Natural killer cell (primary cell): ENCODE results near the gene DENND10. TPM values are rescaled to one million over a fixed set of nuclear protein-coding genes. Genes with fewer than 3 reads are reported as not detected.

Experiments
- ATAC-seq, 3 donors: fragments of 150-1000 bp in 2 of 3; fragments of 200-7000 bp in 1 of 3; cut with Tn5 transposase; 1 replicate in 1 of 3; 2 replicates in 2 of 3; pipeline ENCODE4 v1.10.0; 2021; ENCODE audit warnings: mild to moderate bottlenecking in 2 of 3, moderate library complexity in 2 of 3
- DNase-seq, 2 donors: peaks; one replicate each; pipeline versions ENCODE4 v3.0.0 to v3.0.0-alpha.2; 2013 to 2021; ENCODE audit warnings: mixed read lengths in 1 of 2
- H3K27ac ChIP-seq: one replicate; pipeline ENCODE4 v1.5.1; 2013; ENCODE audit warnings: mild to moderate bottlenecking, low read length
- H3K27me3 ChIP-seq: one replicate; pipeline ENCODE4 v1.6.1; 2013; ENCODE audit warnings: low read length; ENCODE audit not compliant: control insufficient read depth, insufficient read depth
- H3K36me3 ChIP-seq: one replicate; pipeline ENCODE4 v1.6.1; 2013; ENCODE audit warnings: low read length; ENCODE audit not compliant: control insufficient read depth, insufficient read depth
- H3K4me1 ChIP-seq: one replicate; pipeline ENCODE4 v1.6.1; 2013; ENCODE audit warnings: low read length; ENCODE audit not compliant: control insufficient read depth, insufficient read depth
- H3K4me3 ChIP-seq: one replicate; pipeline ENCODE4 v1.5.1; 2013; ENCODE audit warnings: low read length
- H3K9me3 ChIP-seq: one replicate; pipeline ENCODE4 v1.6.1; 2013; ENCODE audit warnings: low read length; ENCODE audit not compliant: control insufficient read depth, insufficient read depth
- H3K27ac Mint-ChIP-seq, 2 donors: one replicate each; pipeline ENCODE4 v1.8.0; 2022; ENCODE audit warnings: mild to moderate bottlenecking in 2 of 2, mixed read lengths in 2 of 2, moderate library complexity in 1 of 2
- H3K27me3 Mint-ChIP-seq, 2 donors: one replicate each; pipeline ENCODE4 v1.8.0; 2022; ENCODE audit warnings: low read depth in 2 of 2, mixed read lengths in 2 of 2
- H3K36me3 Mint-ChIP-seq: one replicate; pipeline ENCODE4 v1.8.0; 2022; ENCODE audit warnings: mixed read lengths
- H3K4me1 Mint-ChIP-seq, 2 donors: one replicate each; pipeline ENCODE4 v1.8.0; 2022; ENCODE audit warnings: mixed read lengths in 2 of 2
- H3K4me3 Mint-ChIP-seq: one replicate; pipeline ENCODE4 v1.8.0; 2022; ENCODE audit warnings: mild to moderate bottlenecking, moderate library complexity, mixed read lengths
- H3K9me3 Mint-ChIP-seq, 2 donors: one replicate each; pipeline ENCODE4 v1.8.0; 2022; ENCODE audit warnings: mixed read lengths in 2 of 2
- WGBS: methylation state at CpG from one replicate; pipeline ENCODE4 v1.1.7; 2013; ENCODE audit warnings: missing lambda C conversion rate; ENCODE audit not compliant: insufficient coverage; 5-methylcytosine and 5-hydroxymethylcytosine counted together
- intact Hi-C: fragments of 100-400 bp; cut with micrococcal nuclease; formaldehyde crosslinking; loops from one replicate; pipeline ENCODE4 v1.14.2; 2022
- total RNA-seq, 4 donors: library from RNA; stranded (reverse); fragments of 120-200 nt in 1 of 4; gene quantifications; one replicate each; pipeline versions ENCODE4 v1.2.3 to v1.2.4, GENCODE V29; 2013 to 2022
- TF ChIP-seq, protein P1 (sequence below): fragments of 200-600 bp; IDR thresholded peaks from one replicate; pipeline ENCODE4 v1.8.0; 2022; ENCODE audit warnings: antibody characterized with exemption

DENND10 gene
- total RNA-seq, 3 donors from 2014 or later (not counting 1 experiment from before 2014, with no cell fraction given), result 24.0 to 42.4 (median 33.9) TPM

DNA sequence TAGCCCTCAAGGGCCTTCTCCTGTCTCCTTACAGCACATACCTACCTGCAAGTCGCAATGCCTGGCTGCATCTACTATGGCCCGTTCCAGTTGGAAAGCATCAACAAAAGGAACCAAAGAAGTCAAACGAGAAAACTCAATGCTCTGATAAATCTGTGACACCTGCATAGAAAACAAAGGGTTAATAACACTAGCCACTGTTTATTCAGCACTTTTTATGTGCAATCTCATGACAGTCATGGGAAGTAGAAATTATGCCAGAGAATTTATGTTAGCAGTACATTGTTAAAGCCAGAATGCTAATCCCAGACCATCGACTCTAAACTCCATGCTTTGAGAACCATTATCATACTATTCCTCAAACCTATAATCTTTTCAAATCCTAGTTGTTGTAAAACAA lies 44.4 kb upstream of the DENND10 start:
- WGBS, result 96% methylated on average over 4 of the region's 4 CpGs
- no peaks in the 10 kb centered on the region for H3K27me3 ChIP-seq
- TF ChIP-seq, protein P1, sequence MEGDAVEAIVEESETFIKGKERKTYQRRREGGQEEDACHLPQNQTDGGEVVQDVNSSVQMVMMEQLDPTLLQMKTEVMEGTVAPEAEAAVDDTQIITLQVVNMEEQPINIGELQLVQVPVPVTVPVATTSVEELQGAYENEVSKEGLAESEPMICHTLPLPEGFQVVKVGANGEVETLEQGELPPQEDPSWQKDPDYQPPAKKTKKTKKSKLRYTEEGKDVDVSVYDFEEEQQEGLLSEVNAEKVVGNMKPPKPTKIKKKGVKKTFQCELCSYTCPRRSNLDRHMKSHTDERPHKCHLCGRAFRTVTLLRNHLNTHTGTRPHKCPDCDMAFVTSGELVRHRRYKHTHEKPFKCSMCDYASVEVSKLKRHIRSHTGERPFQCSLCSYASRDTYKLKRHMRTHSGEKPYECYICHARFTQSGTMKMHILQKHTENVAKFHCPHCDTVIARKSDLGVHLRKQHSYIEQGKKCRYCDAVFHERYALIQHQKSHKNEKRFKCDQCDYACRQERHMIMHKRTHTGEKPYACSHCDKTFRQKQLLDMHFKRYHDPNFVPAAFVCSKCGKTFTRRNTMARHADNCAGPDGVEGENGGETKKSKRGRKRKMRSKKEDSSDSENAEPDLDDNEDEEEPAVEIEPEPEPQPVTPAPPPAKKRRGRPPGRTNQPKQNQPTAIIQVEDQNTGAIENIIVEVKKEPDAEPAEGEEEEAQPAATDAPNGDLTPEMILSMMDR, result no peak
- Mint-ChIP-seq H3K27ac (peak overlapping the region in 1 of 2 donors; percentile 5), H3K9me3 (no peaks in the 10 kb centered on the region), H3K27me3 (no peaks in the 10 kb centered on the region), H3K4me1 (peaks cover 19 to 27% of the 10 kb centered on the region in 2 donors), H3K36me3 (peaks cover 38% of the 10 kb centered on the region), H3K4me3 (no peak overlapping the region)
- no peak overlapping the region for H3K4me3 ChIP-seq
- intact Hi-C loops, result no loop called here
- H3K4me1 ChIP-seq, result no peaks in the 10 kb centered on the region
- DNase-seq (no peak), ATAC-seq (no peak)
- no peak overlapping the region for H3K27ac ChIP-seq
- no peaks in the 10 kb centered on the region for H3K9me3 ChIP-seq
- H3K36me3 ChIP-seq, result peaks cover 87% of the 10 kb centered on the region

DNA sequence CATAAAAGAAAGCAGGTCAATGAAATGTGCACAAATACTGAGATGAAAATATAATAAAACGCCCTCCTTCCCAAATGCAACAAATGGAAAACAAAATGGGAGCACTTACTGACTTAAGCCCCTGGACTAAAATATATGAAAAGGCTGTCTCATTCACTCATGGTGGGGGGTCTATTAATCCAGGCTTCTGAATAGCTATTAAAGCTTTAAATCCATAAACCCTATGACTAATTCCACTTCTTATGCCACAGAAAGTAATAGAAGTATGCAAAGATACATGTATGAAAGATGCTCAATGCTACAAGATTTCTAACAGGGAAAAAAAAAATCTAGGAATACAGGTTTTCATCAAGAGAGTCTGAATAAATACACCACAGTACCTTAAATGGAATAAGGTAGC lies 43.8 kb upstream of the DENND10 start:
- H3K27ac ChIP-seq, result no peak overlapping the region
- intact Hi-C loops, result no loop called here
- no peaks in the 10 kb centered on the region for H3K27me3 ChIP-seq
- DNase-seq (no peak), ATAC-seq (no peak)
- no peaks in the 10 kb centered on the region for H3K9me3 Mint-ChIP-seq
- no peaks in the 10 kb centered on the region for H3K9me3 ChIP-seq
- no peak overlapping the region for H3K4me3 ChIP-seq
- WGBS, result no CpG with 5 or more reads among the region's 1 CpG
- peaks cover 86% of the 10 kb centered on the region for H3K36me3 ChIP-seq
- H3K4me3 Mint-ChIP-seq, result no peak overlapping the region
- TF ChIP-seq, protein P1, result no peak
- H3K4me1 Mint-ChIP-seq, result peaks cover 24 to 29% of the 10 kb centered on the region in 2 donors
- no peaks in the 10 kb centered on the region for H3K4me1 ChIP-seq
- H3K27ac Mint-ChIP-seq, result peak overlapping the region; percentile 5 to 33
- H3K27me3 Mint-ChIP-seq, result no peaks in the 10 kb centered on the region
- peaks cover 44% of the 10 kb centered on the region for H3K36me3 Mint-ChIP-seq

DNA sequence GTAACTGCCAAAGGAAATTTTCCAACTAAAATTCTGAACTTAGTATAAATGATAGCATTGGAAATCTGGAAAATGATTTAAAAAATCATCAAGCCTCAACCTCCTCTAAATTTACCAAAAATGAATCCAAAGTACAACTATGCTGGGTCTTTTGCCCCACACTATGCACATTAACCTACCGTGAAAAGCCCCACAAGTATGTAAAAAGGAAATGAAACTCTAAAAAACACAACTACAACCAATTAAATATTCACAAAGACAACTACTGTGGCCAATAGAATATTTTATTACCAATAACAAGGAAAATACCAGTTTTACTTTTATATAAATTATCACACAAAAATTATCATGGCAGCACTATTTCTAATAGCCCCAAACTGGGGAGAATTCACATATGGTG lies 42.6 kb upstream of the DENND10 start:
- Histone ChIP-seq H3K27ac (no peak overlapping the region), H3K4me3 (no peak overlapping the region), H3K4me1 (no peaks in the 10 kb centered on the region), H3K36me3 (peaks cover 82% of the 10 kb centered on the region), H3K9me3 (no peaks in the 10 kb centered on the region), H3K27me3 (no peaks in the 10 kb centered on the region)
- ATAC-seq (no peak), DNase-seq (no peak)
- Mint-ChIP-seq H3K4me1 (peaks cover 26 to 34% of the 10 kb centered on the region in 2 donors), H3K27ac (peak overlapping the region; percentile 16 to 54), H3K27me3 (no peaks in the 10 kb centered on the region), H3K9me3 (no peaks in the 10 kb centered on the region), H3K36me3 (peaks cover 45% of the 10 kb centered on the region), H3K4me3 (no peak overlapping the region)
- 71% methylated on average over 1 of the region's 1 CpG for WGBS
- intact Hi-C loops, result no loop called here
- TF ChIP-seq, protein P1, result no peak

DNA sequence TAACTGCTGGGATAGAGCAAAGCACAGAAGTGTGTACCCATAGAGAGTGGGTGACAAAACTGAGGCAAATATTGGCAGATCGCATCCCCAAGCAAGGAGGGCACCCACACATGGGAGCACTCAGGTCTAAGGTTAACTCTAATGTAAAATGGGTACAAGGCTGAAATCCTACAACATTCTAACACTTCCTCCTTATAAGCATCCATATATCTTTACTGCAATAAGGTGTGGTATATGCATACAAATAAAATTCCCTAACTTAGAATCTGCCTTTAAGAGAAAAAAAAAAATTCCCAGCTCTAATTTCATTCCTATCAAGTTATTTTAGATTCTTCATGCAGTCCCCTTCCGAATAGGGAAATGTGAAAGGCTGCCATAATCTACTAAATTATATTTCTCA lies 42.0 kb upstream of the DENND10 start:
- Mint-ChIP-seq H3K27ac (peak overlapping the region; percentile 50 to 54), H3K36me3 (peaks cover 39% of the 10 kb centered on the region), H3K4me1 (peaks cover 26 to 34% of the 10 kb centered on the region in 2 donors), H3K9me3 (no peaks in the 10 kb centered on the region), H3K27me3 (no peaks in the 10 kb centered on the region), H3K4me3 (no peak overlapping the region)
- Histone ChIP-seq H3K9me3 (no peaks in the 10 kb centered on the region), H3K36me3 (peaks cover 79% of the 10 kb centered on the region), H3K4me1 (no peaks in the 10 kb centered on the region), H3K27ac (no peak overlapping the region), H3K27me3 (no peaks in the 10 kb centered on the region), H3K4me3 (no peak overlapping the region)
- DNase-seq, result no peak
- intact Hi-C loops, result no loop called here
- no peak for ATAC-seq
- TF ChIP-seq, protein P1, result no peak
- 100% methylated on average over 1 of the region's 2 CpGs for WGBS
